Peyer's patch (tissue), 4 donors: ENCODE results near the gene TSPAN14. TPM values are rescaled to one million over a fixed set of nuclear protein-coding genes. Genes with fewer than 3 reads are reported as not detected.
"Not testable (repeated sequence)": the region's sequence is repeated elsewhere in the genome, so short reads cannot be mapped to it uniquely, and the experiment has no call there.

Source experiments
- DNase-seq, 3 donors: peaks; one replicate each; pipeline ENCODE4 v3.0.0-alpha.2; 2017 to 2019
- H3K27ac ChIP-seq, 4 donors: fragments of 200-600 bp; sonication (generic); one replicate each; pipeline ENCODE4 v1.5.1; 2016 to 2019
- H3K27me3 ChIP-seq, 2 donors: fragments of 200-600 bp; sonication (generic); one replicate each; pipeline ENCODE4 v1.5.1; 2019
- H3K36me3 ChIP-seq, 3 donors: fragments of 200-600 bp; sonication (generic); one replicate each; pipeline ENCODE4 v1.5.1; 2016 to 2019
- H3K4me1 ChIP-seq, 4 donors: fragments of 200-600 bp; sonication (generic); one replicate each; pipeline ENCODE4 v1.5.1; 2016 to 2019
- H3K4me3 ChIP-seq, 4 donors: fragments of 200-600 bp; sonication (generic); 1 replicate in 3 of 4; 2 replicates in 1 of 4; pipeline ENCODE4 v1.5.1; 2016 to 2019; ENCODE audit warnings: mild to moderate bottlenecking in 1 of 4
- H3K9me3 ChIP-seq, 4 donors: fragments of 200-600 bp; sonication (generic); one replicate each; pipeline ENCODE4 v1.5.1; 2016 to 2019; ENCODE audit warnings: mild to moderate bottlenecking in 1 of 4
- POLR2A ChIP-seq, 2 donors: fragments of 450-650 bp; IDR thresholded peaks; one replicate each; pipeline ENCODE4 v1.5.1; 2017; ENCODE audit warnings: antibody characterized with exemption in 2 of 2, mild to moderate bottlenecking in 2 of 2, moderate library complexity in 2 of 2
- total RNA-seq, 4 donors: library from RNA; depleted of rRNA; stranded (reverse); fragments of >200 nt; gene quantifications; one replicate each; pipeline ENCODE4 v1.1.0, GENCODE V29; 2016
- TF ChIP-seq, protein P1 (sequence below), 6 experiments: fragments of 450-650 bp in 4 of 6; fragments of 200-600 bp in 2 of 6; sonication (generic) in 1 of 6; IDR thresholded peaks; one replicate each; pipeline ENCODE4 v1.5.1; 2017 to 2019; ENCODE audit warnings: antibody characterized with exemption in 6 of 6, mild to moderate bottlenecking in 3 of 6, moderate library complexity in 1 of 6

TSPAN14 gene
- total RNA-seq, 4 donors from 2014 or later: 51.2 to 72.0 (median 68.0) TPM

DNA sequence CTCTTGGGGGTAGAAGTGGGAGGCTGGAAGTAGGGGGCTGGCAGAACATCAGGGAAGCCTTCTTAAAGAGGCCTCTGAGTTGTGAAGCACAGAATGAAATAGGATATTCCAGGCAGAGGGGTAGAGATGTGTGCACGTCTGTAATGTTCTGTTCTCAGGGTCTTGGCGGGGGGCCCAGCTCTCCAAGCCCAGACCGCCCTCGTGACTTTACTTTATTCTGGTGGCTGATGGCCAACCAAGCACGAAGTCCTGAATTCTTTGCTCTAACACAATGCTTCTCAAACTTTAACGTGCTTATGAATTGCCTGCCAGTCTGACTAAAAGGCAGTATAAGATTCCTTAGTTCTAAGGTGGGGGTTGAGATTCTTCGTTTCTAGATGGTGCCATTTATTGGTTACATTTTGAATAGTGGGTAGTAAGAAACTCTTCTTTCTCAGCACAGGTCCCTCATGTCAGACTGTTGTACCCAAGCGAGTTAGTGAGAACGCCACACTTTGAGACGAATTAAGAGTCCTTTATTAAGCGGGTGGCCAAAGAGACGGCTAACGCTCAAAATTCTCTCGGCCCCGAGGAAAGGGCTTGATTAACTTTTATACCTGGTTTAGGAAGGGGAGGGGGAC, 37.5 kb upstream of the TSPAN14 start:
- no peaks in the 10 kb centered on the region for H3K27me3 ChIP-seq
- TF ChIP-seq, protein P1, sequence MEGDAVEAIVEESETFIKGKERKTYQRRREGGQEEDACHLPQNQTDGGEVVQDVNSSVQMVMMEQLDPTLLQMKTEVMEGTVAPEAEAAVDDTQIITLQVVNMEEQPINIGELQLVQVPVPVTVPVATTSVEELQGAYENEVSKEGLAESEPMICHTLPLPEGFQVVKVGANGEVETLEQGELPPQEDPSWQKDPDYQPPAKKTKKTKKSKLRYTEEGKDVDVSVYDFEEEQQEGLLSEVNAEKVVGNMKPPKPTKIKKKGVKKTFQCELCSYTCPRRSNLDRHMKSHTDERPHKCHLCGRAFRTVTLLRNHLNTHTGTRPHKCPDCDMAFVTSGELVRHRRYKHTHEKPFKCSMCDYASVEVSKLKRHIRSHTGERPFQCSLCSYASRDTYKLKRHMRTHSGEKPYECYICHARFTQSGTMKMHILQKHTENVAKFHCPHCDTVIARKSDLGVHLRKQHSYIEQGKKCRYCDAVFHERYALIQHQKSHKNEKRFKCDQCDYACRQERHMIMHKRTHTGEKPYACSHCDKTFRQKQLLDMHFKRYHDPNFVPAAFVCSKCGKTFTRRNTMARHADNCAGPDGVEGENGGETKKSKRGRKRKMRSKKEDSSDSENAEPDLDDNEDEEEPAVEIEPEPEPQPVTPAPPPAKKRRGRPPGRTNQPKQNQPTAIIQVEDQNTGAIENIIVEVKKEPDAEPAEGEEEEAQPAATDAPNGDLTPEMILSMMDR (IDR thresholded peaks at IDR 0.05): no peak
- no peak for TF ChIP-seq POLR2A (IDR thresholded peaks at IDR 0.05)

DNA sequence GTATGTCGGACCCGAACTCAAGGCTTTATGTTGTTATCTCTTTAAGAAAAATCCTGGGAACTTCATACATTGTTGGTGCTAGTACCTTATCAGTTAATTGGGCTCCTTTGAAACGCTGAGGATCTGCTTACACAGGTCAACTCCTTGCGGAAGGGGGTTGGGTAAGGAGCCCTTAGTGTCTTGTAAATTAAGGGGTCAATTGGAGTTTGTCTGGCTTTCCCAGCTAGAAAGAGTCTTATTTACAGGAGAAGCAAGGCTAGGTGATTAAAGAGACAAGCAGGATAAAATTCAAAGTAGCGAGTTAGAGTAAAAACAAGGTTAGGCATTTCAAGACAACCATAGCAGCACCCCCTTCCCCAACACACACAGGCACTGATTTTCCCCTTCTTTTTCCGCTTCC, 36.9 kb upstream of the TSPAN14 start:
- H3K27me3 ChIP-seq, H3K4me3 ChIP-seq, DNase-seq, H3K27ac ChIP-seq, H3K9me3 ChIP-seq: not testable (repeated sequence)
- Histone ChIP-seq H3K36me3 (peaks cover 0 to 22% (median 0%) of the 10 kb centered on the region in 3 donors), H3K4me1 (peaks cover 0 to 41% (median 6%) of the 10 kb centered on the region in 4 donors)

More for the DNA sequence above, 37.5 kb upstream of the TSPAN14 start:
- Histone ChIP-seq H3K36me3 (peaks cover 0 to 21% (median 0%) of the 10 kb centered on the region in 3 donors), H3K9me3 (no peaks in the 10 kb centered on the region), H3K4me1 (peaks cover 0 to 48% (median 4%) of the 10 kb centered on the region in 4 donors), H3K27ac (peak overlapping the region in 2 of 4 donors; percentile 43 to 67), H3K4me3 (no peak overlapping the region)
- no peak for DNase-seq

DNA sequence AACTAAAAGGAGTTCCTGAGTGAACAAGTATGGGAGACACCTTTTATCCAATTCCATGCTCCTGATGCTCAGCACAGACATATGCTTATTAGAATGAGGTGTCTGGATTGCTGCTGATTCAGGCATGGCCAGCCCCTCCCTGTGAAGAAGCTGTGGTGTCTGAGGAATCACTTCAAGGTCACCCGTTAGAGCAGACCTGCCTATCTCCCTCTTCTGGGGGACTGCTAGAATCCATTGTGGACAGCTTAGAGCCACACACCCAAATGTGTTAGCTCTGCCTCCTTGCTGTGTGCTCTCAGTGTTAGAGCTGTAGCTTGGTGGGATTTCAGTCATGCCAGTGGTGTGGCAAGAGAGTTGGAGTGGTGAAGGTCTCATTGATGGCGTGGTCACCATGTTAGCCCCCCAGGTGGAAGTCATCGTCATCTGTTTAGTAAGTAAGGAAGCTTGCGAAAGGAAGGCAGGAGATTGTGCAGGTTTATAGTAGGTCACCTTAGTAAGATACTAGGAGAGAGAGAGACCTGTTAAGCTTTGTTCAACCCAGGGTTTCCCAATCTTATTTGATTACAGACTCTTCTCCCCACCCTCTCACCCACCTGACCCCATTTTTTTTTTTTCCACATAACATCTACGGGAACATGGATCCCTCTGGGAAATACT, 32.9 kb upstream of the TSPAN14 start:
- TF ChIP-seq POLR2A (IDR thresholded peaks at IDR 0.05): no peak
- TF ChIP-seq, protein P1 (IDR thresholded peaks at IDR 0.05): no peak
- H3K4me3 ChIP-seq: no peak overlapping the region
- peaks cover 0 to 4% (median 1%) of the 10 kb centered on the region in 4 donors for H3K4me1 ChIP-seq
- H3K36me3 ChIP-seq: peaks cover 0 to 57% (median 0%) of the 10 kb centered on the region in 3 donors
- H3K27ac ChIP-seq: no peak overlapping the region
- no peaks in the 10 kb centered on the region for H3K27me3 ChIP-seq
- peak in 1 of 3 donors; percentile 14 for DNase-seq
- H3K9me3 ChIP-seq: no peaks in the 10 kb centered on the region

DNA sequence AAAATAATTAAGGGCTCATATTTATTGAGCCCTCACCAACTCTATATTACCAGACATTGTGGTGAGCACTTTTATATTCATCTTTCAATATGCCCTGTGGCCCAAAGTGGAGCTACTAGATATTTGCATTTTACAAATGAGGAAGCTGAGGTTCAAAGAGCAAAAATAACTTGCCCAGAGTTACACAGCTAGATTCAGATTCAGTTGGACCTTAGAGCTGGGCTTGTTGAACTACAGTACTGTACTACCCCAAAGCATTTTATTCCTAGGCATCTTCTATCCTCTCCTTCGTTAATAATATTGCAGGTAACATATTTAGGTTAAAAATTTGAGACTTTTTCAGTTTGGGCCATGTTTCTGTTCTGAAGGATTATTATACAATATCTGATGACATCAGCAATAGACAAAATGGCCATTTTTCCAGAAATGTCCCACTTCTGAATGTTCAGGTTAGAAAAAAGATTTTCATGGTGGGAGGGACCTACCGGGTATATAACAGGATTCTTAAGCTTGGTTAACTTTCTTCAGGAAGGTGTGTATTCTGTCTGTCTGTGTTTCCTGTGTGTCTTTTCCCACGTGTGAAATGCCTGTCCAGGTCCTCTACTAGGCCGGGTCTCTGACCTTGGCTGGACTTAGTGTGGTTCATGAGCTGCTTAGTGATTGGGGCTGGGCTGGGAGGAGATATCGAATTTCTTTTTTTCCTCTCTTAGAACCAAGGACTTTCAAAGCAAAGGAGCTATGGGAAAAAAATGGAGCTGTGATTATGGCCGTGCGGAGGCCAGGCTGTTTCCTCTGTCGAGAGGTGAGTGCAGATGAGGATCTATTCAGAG, 32.2 kb upstream of the TSPAN14 start:
- TF ChIP-seq, protein P1 (IDR thresholded peaks at IDR 0.05): peak in 1 of 6 experiments; percentile 1
- no peak for TF ChIP-seq POLR2A (IDR thresholded peaks at IDR 0.05)
- Histone ChIP-seq H3K9me3 (no peaks in the 10 kb centered on the region), H3K4me1 (peaks cover 0 to 4% (median 0%) of the 10 kb centered on the region in 4 donors), H3K36me3 (peaks cover 0 to 64% (median 0%) of the 10 kb centered on the region in 3 donors), H3K4me3 (no peak overlapping the region), H3K27ac (no peak overlapping the region), H3K27me3 (no peaks in the 10 kb centered on the region)
- no peak for DNase-seq

GRCh38 chr10:80425901-80426300, 28.2 kb upstream of the TSPAN14 start:
- Histone ChIP-seq H3K4me3 (no peak overlapping the region), H3K9me3 (no peaks in the 10 kb centered on the region), H3K27me3 (no peaks in the 10 kb centered on the region), H3K27ac (no peak overlapping the region), H3K4me1 (peaks cover 0 to 4% (median 1%) of the 10 kb centered on the region in 4 donors), H3K36me3 (peaks cover 0 to 71% (median 0%) of the 10 kb centered on the region in 3 donors)
- DNase-seq: peak in 1 of 3 donors; percentile 14
- TF ChIP-seq POLR2A (IDR thresholded peaks at IDR 0.05): no peak
- TF ChIP-seq, protein P1 (IDR thresholded peaks at IDR 0.05): no peak
